Peyer's patch (tissue), 4 donors: Measurements from ENCODE around the gene GAGE13.

Experiments used
- POLR2A ChIP-seq, 2 donors: fragments of 450-650 bp; IDR thresholded peaks; one replicate each; pipeline ENCODE4 v1.5.1; 2017; ENCODE audit warnings: antibody characterized with exemption in 2 of 2, mild to moderate bottlenecking in 2 of 2, moderate library complexity in 2 of 2
- TF ChIP-seq, protein P1 (sequence below), 6 experiments: fragments of 450-650 bp in 4 of 6; fragments of 200-600 bp in 2 of 6; sonication (generic) in 1 of 6; IDR thresholded peaks; one replicate each; pipeline ENCODE4 v1.5.1; 2017 to 2019; ENCODE audit warnings: antibody characterized with exemption in 6 of 6, mild to moderate bottlenecking in 3 of 6, moderate library complexity in 1 of 6

DNA sequence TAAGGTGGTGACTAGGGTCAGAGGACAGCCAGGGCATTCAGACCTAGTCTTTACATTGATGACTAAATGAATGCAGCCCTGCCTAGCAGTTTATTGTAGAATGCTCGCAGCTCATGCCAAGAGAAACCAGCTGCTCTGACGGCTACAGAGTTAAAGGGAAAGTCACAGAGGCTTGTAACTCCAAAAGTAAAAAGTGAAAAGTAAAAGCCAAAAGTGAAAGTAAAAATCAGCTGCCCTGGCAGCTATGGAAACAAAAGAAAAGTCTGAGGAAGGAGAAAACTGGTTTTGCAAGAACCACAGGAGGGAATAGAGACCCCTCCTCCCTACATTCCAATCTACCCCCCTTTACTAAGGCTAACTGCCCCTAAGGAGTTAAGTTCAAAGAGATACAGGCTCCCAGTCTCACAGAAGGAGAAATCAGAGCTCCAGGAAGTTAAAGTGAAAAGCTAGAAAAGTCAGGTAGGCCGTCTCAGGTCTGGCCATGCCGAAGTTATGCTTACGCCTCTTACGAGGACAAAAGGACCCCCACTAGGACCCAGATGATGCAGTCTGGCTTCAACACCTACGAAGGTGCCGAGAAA is 21.9 kb upstream of the GAGE13 start:
- TF ChIP-seq, protein P1, sequence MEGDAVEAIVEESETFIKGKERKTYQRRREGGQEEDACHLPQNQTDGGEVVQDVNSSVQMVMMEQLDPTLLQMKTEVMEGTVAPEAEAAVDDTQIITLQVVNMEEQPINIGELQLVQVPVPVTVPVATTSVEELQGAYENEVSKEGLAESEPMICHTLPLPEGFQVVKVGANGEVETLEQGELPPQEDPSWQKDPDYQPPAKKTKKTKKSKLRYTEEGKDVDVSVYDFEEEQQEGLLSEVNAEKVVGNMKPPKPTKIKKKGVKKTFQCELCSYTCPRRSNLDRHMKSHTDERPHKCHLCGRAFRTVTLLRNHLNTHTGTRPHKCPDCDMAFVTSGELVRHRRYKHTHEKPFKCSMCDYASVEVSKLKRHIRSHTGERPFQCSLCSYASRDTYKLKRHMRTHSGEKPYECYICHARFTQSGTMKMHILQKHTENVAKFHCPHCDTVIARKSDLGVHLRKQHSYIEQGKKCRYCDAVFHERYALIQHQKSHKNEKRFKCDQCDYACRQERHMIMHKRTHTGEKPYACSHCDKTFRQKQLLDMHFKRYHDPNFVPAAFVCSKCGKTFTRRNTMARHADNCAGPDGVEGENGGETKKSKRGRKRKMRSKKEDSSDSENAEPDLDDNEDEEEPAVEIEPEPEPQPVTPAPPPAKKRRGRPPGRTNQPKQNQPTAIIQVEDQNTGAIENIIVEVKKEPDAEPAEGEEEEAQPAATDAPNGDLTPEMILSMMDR (IDR thresholded peaks at IDR 0.05), result no peak
- no peak for TF ChIP-seq POLR2A (IDR thresholded peaks at IDR 0.05)
